WI38 (cell line): Measurements from ENCODE around the gene IL4I1.

Experiments used
- H3K4me3 ChIP-seq: 2 replicates; pipeline ENCODE4 v1.5.1; 2011; ENCODE audit warnings: low read depth, mild to moderate bottlenecking, control low read depth, low read length
- CTCF ChIP-seq: IDR thresholded peaks from 2 replicates; pipeline ENCODE4 v1.5.1; 2012; ENCODE audit warnings: low read depth, mild to moderate bottlenecking, control low read depth, low read length

The IL4I1 gene

GRCh38 chr19:49921871-49922795 is 25.4 kb upstream of the IL4I1 start:
- no peak for TF ChIP-seq CTCF
- H3K4me3 ChIP-seq, result no peak overlapping the region

GRCh38 chr19:49920624-49921363 is 24.1 kb upstream of the IL4I1 start:
- no peak for TF ChIP-seq CTCF
- no peak overlapping the region for H3K4me3 ChIP-seq

DNA sequence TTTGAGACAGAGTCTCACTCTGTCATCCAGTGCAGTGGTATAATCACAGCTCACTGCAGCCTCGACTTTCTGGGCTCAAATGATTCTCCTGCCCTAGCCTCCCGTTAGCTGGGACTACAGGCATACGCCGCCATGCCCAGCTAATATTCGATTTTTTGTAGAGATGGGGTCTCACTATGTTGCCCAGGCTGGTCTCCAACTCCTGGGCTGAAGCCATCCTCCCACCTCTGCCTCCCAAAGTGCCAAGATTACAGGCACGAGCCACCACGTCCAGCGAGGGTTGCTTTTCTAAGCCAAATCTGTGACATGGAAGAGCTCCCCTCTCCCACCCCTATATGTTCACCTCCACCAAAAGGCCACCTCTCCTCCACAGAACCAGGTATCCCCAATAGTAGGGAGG is 21.4 kb upstream of the IL4I1 start:
- H3K4me3 ChIP-seq, result no peak overlapping the region
- no peak for TF ChIP-seq CTCF

GRCh38 chr19:49916839-49917733 is 20.4 kb upstream of the IL4I1 start:
- TF ChIP-seq CTCF, result no peak
- no peak overlapping the region for H3K4me3 ChIP-seq

- 0 out of 2 replicates have a peak, but pooled peaks have one; percentile 9 for TF ChIP-seq CTCF
- no peak overlapping the region for H3K4me3 ChIP-seq
Measured at GRCh38 chr19:49915271-49915670, 18.6 kb upstream of the IL4I1 start.

- TF ChIP-seq CTCF, result no peak
- H3K4me3 ChIP-seq, result no peak overlapping the region
Measured at GRCh38 chr19:49913720-49914119, 17.0 kb upstream of the IL4I1 start.
